Measurements from ENCODE around the gene SPATA20. TPM values are rescaled to one million over a fixed set of nuclear protein-coding genes. Genes with fewer than 3 reads are reported as not detected.
A peak's percentile ranks its signal among the peaks of the same experiment; 100 is the strongest.

SPATA20 gene
- total RNA-seq: 10 to 100 TPM; 34.1 to 67.3 (median 38.1) TPM

- 11 to 13% methylated on average over 3 to 7 of the region's 42 CpGs for WGBS, 2 donors
- peak; percentile 29 for DNase-seq
- H3K4me3 ChIP-seq: peak within 1 kb of the TSS; percentile 54 to 74 (median 62)
- peak in 3 of 4 donors; percentile 43 to 90 (median 64) for TF ChIP-seq POLR2A (IDR thresholded peaks at IDR 0.05)
- TF ChIP-seq, protein P1, sequence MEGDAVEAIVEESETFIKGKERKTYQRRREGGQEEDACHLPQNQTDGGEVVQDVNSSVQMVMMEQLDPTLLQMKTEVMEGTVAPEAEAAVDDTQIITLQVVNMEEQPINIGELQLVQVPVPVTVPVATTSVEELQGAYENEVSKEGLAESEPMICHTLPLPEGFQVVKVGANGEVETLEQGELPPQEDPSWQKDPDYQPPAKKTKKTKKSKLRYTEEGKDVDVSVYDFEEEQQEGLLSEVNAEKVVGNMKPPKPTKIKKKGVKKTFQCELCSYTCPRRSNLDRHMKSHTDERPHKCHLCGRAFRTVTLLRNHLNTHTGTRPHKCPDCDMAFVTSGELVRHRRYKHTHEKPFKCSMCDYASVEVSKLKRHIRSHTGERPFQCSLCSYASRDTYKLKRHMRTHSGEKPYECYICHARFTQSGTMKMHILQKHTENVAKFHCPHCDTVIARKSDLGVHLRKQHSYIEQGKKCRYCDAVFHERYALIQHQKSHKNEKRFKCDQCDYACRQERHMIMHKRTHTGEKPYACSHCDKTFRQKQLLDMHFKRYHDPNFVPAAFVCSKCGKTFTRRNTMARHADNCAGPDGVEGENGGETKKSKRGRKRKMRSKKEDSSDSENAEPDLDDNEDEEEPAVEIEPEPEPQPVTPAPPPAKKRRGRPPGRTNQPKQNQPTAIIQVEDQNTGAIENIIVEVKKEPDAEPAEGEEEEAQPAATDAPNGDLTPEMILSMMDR (IDR thresholded peaks at IDR 0.05): peak; percentile 97 to 99 (median 98)
- peak within 1 kb of the TSS; percentile 81 to 90 (median 81) for H3K27ac ChIP-seq
- H3K9me3 ChIP-seq: no peaks in the 10 kb centered on the region
- intact Hi-C loops (cut with DNase I): loop anchor here (5.0 to 10.0 kb wide), 3 partner anchors 65 to 298 kb away; no protein-coding TSS in a partner anchor
- H3K27me3 ChIP-seq: no peaks in the 10 kb centered on the region
- peaks cover 0 to 36% (median 0%) of the 10 kb centered on the region in 3 donors for H3K36me3 ChIP-seq
- H3K4me1 ChIP-seq: peaks cover 25 to 64% (median 27%) of the 10 kb centered on the region in 3 donors
Observed at GRCh38 chr17:50547035-50547735, at the start of gene SPATA20. SPATA20 (plus strand) TSS chr17:50547174; CDS start chr17:50547209, 35 bp downstream.

DNA sequence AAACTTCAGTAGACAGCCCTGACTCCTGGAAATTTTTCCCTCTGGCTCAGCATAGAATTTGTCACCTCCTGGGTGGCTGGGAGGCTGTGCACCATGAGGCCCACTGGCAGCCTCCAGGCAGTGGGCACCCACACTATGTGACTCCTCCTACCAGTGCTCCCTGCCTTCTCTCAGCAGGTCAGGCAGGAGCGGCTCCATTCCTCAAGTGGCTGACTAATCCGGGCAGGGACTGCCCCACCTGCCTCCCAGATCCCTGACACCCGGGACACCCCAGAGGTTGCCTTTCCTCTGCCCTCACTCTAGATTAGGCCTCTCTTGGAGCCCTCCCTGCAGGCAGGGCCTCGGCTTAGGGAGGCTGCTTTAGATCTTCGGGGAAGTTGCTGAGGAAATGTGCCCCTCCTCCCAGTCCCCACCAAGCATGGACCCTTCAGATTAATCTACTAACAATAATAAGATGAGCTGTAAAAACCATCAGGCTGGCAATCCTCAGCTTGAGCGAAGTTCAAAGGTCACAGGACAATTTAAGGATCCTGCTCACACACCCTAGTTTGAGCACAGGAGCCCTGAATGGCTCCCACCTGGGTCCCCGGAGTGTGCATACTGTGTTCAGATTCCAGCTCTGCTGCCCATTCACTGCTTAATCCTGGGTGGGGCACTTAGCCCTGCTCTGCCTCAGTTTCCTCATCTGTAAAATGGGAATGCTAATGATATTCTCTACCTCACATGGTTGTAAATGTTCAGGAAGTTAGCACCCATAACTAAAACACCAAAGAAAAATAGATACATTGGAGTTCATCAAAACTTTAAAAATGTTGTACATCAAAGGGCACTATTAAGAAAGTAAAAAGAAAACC, 48.7 kb upstream of the SPATA20 start:
- Histone ChIP-seq H3K27ac (peak overlapping the region in 3 of 4 donors; percentile 28 to 63 (median 61)), H3K27me3 (no peaks in the 10 kb centered on the region), H3K4me1 (peaks cover 0 to 12% (median 0%) of the 10 kb centered on the region in 3 donors), H3K9me3 (no peaks in the 10 kb centered on the region), H3K36me3 (no peaks in the 10 kb centered on the region), H3K4me3 (no peak overlapping the region)
- intact Hi-C loops (cut with DNase I): no loop called here
- no peak for DNase-seq
- no peak for TF ChIP-seq POLR2A (IDR thresholded peaks at IDR 0.05)
- TF ChIP-seq, protein P1 (IDR thresholded peaks at IDR 0.05): no peak
- 68 to 82% methylated on average over 3 to 4 of the region's 7 CpGs for WGBS, 2 donors

DNA sequence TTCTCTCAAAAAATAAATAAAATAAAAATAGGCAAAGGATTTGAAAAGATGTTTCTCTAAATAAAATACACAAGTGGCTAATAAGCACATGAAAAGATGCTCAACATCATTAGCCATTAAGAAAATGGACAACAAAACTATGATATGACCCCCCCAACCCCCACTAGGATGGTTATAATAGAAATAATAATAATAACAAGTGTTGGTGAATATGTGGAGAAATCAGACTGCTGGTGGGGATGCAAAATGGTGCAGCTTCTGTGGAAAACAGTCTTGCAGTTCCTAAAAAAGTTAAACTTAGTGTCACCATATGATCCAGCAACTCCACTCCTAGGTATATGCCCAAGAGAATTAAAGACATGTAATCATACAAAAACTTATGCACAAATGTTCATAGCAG, 47.7 kb upstream of the SPATA20 start:
- Histone ChIP-seq H3K4me1 (peaks cover 0 to 12% (median 0%) of the 10 kb centered on the region in 3 donors), H3K27ac (no peak overlapping the region), H3K9me3 (no peaks in the 10 kb centered on the region), H3K4me3 (no peak overlapping the region), H3K27me3 (no peaks in the 10 kb centered on the region), H3K36me3 (no peaks in the 10 kb centered on the region)
- intact Hi-C loops (cut with DNase I): no loop called here
- no peak for DNase-seq
- TF ChIP-seq, protein P1 (IDR thresholded peaks at IDR 0.05): no peak
- TF ChIP-seq POLR2A (IDR thresholded peaks at IDR 0.05): no peak

DNA sequence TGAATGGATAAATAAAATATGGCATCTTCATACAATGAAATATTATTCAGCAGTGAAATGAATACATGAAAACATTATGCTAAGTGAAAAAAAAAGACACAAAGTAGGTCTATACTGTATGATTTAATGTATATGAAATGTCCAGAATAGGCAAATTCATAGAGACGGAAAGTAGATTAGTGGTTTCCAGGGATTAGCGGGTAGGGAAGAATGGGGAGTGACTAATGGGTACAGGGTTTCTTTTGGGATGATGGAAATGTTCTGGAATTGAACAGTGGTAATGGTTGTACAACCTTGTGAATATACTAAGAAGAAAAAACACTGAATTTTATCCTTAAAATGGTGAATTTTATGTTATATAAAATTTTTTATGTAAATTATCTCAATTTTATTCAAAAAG, 47.3 kb upstream of the SPATA20 start:
- H3K27ac ChIP-seq: no peak overlapping the region
- no peaks in the 10 kb centered on the region for H3K27me3 ChIP-seq
- no peak overlapping the region for H3K4me3 ChIP-seq
- no peak for DNase-seq
- 89 to 91% methylated on average over 2 of the region's 2 CpGs for WGBS, 2 donors
- H3K9me3 ChIP-seq: no peaks in the 10 kb centered on the region
- H3K4me1 ChIP-seq: peaks cover 0 to 12% (median 0%) of the 10 kb centered on the region in 3 donors
- intact Hi-C loops (cut with DNase I): no loop called here
- no peaks in the 10 kb centered on the region for H3K36me3 ChIP-seq
- TF ChIP-seq, protein P1 (IDR thresholded peaks at IDR 0.05): no peak
- TF ChIP-seq POLR2A (IDR thresholded peaks at IDR 0.05): no peak

DNA sequence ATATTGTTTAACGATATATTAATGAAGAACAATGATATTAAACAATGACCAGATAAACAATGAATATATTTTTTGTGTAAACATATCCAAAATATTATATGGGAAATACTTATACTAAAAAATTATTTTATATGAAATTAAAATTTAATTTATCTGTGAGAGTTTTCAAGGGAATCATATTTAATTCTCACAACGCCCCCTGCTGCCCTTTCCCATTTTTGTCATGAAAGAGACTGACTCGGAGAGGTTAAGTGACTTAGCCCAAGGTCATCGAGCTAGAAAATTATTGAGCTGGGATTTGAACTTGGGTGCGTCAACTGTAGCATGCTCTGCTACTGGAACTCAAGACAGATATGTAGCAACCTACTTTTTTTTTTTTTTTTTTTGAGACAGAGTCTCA, 45.9 kb upstream of the SPATA20 start:
- H3K36me3 ChIP-seq: no peaks in the 10 kb centered on the region
- WGBS, 2 donors: 34 to 36% methylated on average over 5 of the region's 5 CpGs
- DNase-seq: no peak
- intact Hi-C loops (cut with DNase I): no loop called here
- H3K9me3 ChIP-seq: no peaks in the 10 kb centered on the region
- no peak overlapping the region for H3K27ac ChIP-seq
- peaks cover 0 to 21% (median 0%) of the 10 kb centered on the region in 3 donors for H3K4me1 ChIP-seq
- H3K27me3 ChIP-seq: no peaks in the 10 kb centered on the region
- H3K4me3 ChIP-seq: no peak overlapping the region
- TF ChIP-seq, protein P1 (IDR thresholded peaks at IDR 0.05): peak in 4 of 6 experiments; percentile 24 to 43 (median 35)
- no peak for TF ChIP-seq POLR2A (IDR thresholded peaks at IDR 0.05)
